A549 (cell line): ENCODE measurements around the gene NAT10.
"Not testable (repeated sequence)": the region's sequence is repeated elsewhere in the genome, so short reads cannot be mapped to it uniquely, and the experiment has no call there.

Experiments used
- CTCF ChIP-seq: fragments of >200 bp; sonication (Bioruptor Twin); formaldehyde crosslinking; IDR thresholded peaks from 3 replicates; pipeline ENCODE4 v1.5.1; 2016
- E2F6 ChIP-seq: IDR thresholded peaks from 2 replicates; pipeline ENCODE4 v1.6.1; 2012; ENCODE audit warnings: low read depth, borderline replicate concordance
- MAX ChIP-seq: IDR thresholded peaks from 2 replicates; pipeline ENCODE4 v1.6.1; 2012
- MYC ChIP-seq: IDR thresholded peaks from 2 replicates; pipeline ENCODE4 v1.6.1; 2012; ENCODE audit warnings: mild to moderate bottlenecking, inconsistent platforms, low read length, improper control_type of control experiment, borderline replicate concordance
- POLR2A ChIP-seq: IDR thresholded peaks from 2 replicates; pipeline ENCODE4 v1.6.1; 2012; ENCODE audit warnings: mild to moderate bottlenecking, low read length
- RAD21 ChIP-seq, 2 experiments: fragments of >200 bp in 1 of 2; sonication (Bioruptor Twin) in 1 of 2; formaldehyde crosslinking in 1 of 2; IDR thresholded peaks in 1 of 2; conservative IDR thresholded peaks in 1 of 2; 2 replicates in 1 of 2; 3 replicates in 1 of 2; pipeline ENCODE4 v1.6.1; 2012 to 2018; ENCODE audit warnings: inconsistent platforms in 1 of 2
- ZFP36 ChIP-seq: fragments of 450-650 bp; IDR thresholded peaks from 2 replicates; pipeline ENCODE4 v1.6.1; 2014; ENCODE audit warnings: borderline replicate concordance; ENCODE audit not compliant: partially characterized antibody

- TF ChIP-seq CTCF; RAD21 (conservative IDR thresholded peaks at IDR 0.05 in 1 of 2, IDR thresholded peaks at IDR 0.05 in 1 of 2); POLR2A; MYC; ZFP36; E2F6; MAX: not testable (repeated sequence)
These were observed 38.7 kb upstream of the NAT10 start for GRCh38 chr11:34066766-34067165.
